ENCODE data around the gene GPC4.

GRCh38 chrX:133366735-133367134 lies 48.6 kb downstream of the GPC4 start:
- TF ChIP-seq ZNF274 (IDR thresholded peaks at IDR 0.05; ENCODE audit: low read length) (no peak), ZNF274 (tag by site-specific recombination; IDR thresholded peaks at IDR 0.05; ENCODE audit: borderline replicate concordance) (no peak), CTCF (tag by site-specific recombination; IDR thresholded peaks at IDR 0.05) (no peak)

All from HEK293 (cell line).